EH (cell line): ENCODE data around the gene LIPA.
"Not testable (repeated sequence)": the region's sequence is repeated elsewhere in the genome, so short reads cannot be mapped to it uniquely, and the experiment has no call there.

Experiments used
- DNase-seq: peaks from one replicate; pipeline ENCODE4 v3.0.0-alpha.2; 2015; ENCODE audit warnings: low read depth

Gene LIPA

GRCh38 chr10:89251409-89252224 lies at the start of gene LIPA:
LIPA (minus strand) TSS chr10:89251775; CDS start chr10:89247648, 4,127 bp downstream.
- DNase-seq = peak; percentile 99

- DNase-seq = peak; percentile 56
Observed at GRCh38 chr10:89301232-89301631, 49.7 kb upstream of the LIPA start.

- no peak for DNase-seq
Observed at GRCh38 chr10:89299031-89299430, 47.5 kb upstream of the LIPA start.

DNA sequence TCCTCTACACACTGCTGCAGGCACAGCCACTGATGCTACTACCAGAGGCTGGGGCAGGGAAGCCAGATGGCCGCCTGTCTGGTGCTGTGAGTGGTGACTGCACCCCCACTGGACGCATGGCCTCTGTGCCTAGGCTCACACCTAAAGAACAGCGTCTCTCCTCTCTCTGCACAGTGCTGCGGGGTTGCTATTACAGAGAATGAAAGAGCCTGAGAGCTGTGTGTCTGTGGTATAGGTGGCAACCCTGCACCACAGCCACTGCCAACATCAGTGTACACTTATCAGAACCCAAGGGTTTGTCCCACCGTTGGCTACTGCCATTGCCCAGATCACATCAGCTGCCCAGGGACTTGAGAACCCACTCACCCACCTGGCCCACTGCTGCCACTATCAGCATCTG lies 46.2 kb upstream of the LIPA start:
- DNase-seq = no peak

DNA sequence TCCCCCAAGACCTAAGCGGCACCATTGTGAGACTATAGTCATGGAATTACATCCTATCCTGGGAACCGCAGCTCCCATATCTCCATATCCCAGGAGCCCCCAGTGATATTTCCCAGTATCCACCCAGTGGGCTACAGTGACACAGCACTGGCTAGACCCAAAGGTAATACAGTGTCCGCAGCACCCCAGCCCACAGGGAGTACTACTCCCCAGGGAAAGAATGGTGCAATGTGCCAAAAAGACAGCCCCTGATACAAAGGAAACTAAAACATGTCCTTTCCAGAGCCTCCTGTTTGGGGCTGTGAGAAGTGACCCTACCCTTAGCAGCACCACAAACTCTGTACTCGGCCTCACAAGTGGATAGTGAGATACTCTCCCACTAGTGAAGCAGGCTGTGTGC lies 45.8 kb upstream of the LIPA start:
- DNase-seq = no peak

GRCh38 chr10:89296220-89296648 lies 44.7 kb upstream of the LIPA start:
- DNase-seq = peak; percentile 64

DNA sequence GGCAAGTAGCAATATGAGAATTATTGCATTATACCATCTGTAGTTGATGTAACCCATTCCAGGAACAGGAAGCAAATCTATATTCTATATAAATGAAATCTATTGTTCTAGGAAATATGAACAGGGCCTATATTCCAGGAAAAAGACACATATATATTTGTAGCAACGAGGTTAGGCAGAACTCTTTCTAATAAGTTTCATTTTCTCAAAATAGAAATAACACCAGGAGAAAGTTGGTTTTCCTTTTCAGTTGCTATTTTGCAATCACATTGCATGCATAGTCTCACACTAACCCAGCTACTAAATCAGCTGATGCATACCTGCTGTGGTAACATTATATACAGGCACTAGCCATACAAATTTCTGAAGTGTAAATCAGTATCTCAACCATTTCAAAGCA lies 44.0 kb upstream of the LIPA start:
- DNase-seq = peak; percentile 82

DNA sequence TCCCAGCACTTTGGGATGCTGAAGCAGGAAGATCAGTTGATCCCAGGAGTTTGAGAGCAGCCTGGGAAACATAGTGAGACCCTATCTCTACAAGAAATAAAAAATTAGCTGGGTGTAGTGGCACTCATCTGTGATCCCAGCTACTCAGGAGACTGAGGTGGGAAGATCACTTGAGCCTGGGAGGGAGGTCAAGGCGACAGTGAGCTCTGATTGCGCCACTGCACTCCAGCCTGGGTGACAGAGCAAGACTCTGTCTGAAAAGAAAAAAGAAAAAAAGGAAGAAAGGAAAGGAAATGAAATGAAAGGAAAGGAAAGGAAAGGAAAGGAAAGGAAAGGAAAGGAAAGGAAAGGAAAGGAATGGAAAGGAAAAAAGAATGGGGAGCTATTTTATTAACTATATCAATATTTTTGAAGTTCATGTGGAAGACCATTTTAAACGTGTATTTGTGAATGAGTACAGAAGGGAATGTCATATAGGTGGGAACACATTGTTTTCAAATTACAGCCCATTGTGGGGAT lies 43.2 kb upstream of the LIPA start:
- DNase-seq = no peak

- DNase-seq = peak; percentile 89
Observed at GRCh38 chr10:89285303-89285702, 33.7 kb upstream of the LIPA start.

DNA sequence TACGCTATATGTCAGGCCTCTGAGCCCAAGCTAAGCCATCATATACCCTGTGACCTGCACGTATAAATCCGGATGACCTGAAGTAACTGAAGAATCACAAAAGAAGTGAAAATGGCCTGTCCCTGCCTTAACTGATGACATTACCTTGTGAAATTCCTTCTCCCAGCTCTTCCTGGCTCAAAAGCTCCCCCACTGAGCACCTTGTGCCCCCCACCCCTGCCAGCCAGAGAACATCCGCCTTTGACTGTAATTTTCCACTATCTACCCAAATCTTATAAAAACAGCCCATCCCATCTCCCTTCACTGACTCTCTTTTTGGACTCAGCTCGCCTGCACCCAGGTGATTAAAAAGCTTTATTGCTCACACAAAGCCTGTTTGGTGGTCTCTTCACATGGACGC lies 33.1 kb upstream of the LIPA start:
- DNase-seq = not testable (repeated sequence)

DNA sequence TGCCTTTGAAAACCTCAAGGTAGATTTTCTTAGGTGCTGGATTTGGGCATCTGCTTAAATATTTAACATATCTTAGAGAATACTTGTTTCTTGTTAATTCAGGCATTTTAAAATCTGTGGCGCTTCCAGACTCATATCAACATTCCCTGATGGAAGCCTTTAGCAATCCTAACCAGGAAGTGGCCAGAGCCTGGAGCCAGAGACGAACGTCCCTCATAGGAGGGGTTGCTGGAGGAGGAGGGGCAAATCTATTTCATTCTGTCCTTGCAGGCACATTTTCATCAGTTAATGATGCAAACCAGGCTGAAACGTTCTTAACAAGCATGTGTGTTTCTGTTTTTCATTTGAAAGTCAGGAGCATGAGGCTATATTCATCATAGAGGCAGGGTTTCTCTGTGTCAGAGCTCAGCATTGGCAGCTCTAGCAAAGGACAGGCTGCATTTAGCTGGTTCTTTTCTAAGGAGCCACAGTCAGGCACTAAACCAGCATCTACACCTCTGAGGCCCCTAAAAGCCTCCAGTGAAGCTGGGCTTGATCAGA lies 32.4 kb upstream of the LIPA start:
- DNase-seq = peak; percentile 96

- DNase-seq = peak; percentile 84
Observed at GRCh38 chr10:89283025-89283935, 31.7 kb upstream of the LIPA start.

- peak; percentile 65 for DNase-seq
Observed at GRCh38 chr10:89281606-89282395, 30.2 kb upstream of the LIPA start.

GRCh38 chr10:89280508-89280907 lies 28.9 kb upstream of the LIPA start:
- DNase-seq = peak; percentile 80

DNA sequence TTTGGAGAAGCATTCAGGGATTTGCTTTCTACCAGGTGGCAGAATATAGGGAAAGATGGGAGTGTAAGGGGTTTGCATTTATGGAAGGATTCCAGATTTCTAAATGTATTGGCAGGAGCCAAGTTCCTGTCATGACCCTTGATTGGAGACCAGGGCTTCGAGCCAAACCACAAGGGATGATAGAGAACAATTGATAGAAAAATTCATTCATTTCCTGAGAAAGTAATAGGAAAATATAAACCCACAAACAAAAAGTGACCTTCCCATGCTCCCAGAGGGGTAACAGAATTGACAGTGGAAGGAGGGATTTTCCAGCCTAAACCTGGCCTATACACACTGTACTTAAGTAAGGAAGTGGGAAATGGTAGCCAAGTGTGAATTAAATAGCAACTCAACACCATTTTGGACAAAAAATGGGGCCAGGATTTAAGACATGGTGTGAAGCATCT lies 27.9 kb upstream of the LIPA start:
- DNase-seq = peak; percentile 54

DNA sequence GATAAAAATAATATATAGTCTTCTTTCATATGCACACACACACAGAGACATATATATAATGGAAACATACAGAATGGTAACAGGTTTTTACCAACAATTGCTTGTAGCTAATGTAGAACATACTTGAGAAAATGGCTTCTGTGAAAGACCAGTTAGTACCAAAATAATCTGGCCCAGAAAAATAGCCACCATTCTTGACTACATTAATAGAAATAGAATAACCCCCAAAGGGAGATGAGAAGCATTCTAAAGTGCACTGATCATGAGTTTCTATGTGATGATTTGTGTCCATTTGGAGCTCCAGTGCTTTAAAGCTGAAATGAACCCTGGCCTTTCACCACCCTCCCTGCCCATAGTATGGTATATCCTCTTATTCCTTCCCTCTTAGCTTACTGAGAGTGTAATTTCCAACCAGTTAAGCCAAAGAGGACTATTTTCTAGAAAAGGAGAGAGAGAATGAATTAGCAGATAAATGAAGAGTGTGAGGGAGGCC lies 27.4 kb upstream of the LIPA start:
- no peak for DNase-seq

DNA sequence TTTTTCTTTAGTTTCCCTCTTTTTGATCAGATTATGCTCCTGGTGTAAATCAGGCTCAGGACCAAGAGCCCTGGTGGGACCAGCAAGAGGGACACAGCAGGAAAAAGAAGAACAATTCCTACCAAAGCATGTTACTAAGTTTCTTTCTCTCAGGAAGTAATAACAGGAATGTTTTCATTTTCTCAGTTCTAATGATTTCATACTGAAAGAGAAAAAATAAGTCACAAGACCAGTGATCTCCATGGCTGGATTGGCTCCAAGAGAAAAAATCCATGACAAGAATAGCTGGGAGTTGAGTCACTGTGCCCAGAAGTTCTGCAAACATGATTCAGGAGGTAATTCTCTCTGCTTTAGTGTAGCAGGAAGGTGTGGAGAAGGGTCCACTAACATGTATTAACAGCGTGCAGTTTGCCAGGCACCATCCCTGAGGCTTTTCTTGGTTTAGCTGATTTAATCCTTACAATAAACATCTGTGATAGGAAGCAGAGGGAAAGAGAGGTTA lies 26.5 kb upstream of the LIPA start:
- peak; percentile 98 for DNase-seq

DNA sequence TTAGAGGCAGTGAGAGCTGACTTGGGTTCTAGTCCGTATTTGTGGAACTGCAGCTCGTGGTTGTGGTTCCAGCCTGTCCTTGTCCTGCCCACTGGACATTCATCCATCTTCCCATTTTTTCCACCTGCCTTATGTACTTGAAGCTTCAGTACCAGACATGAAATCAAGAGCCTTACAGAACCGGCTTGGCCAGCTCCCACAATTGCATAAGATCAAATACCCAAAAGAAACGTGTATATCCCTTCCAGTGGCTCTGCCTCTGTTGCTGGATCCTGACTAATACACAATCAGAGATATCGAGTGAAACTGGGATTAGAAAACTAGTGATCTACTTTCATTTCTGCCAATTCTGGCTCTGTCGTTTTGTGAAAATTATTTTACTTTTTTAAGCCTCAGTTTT lies 23.8 kb upstream of the LIPA start:
- no peak for DNase-seq

DNA sequence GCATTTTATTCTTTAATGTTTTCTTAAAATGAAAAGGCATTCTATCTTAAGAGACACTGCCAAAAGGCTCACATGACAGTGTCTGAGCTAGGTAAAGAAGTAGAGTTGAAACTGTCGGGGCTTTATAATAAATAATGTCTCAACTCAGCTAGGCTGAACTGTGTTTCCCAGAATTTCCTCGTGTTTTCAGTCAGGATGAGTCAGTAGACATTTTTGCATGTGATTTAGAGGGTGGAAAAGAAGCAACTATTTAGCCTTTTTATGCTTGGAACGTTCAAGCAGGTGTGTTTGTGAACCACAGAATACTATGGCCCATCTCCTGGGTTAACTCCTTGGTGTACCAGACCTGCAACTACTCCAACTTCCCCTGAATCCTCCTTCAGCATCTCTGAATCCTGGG lies 23.4 kb upstream of the LIPA start:
- peak; percentile 80 for DNase-seq

DNA sequence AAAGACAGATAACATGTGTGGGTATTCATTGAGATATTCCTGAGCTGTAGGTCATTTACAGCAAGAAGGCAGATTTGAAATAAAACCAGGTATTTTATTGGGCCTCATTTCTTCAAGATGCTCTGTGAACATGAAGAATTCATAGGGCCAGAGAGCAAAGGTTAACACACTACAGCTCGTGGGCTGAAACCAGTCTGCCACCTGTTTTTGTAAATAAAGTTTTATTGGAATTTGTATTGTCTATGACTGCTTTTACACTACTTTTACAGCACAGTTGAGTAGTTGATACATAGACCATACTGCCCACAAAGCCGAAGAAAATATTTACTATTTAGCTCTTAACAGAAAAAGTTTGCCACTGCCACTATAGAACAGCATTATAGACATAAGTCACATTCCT lies 22.1 kb upstream of the LIPA start:
- DNase-seq = no peak

GRCh38 chr10:89271532-89271931 lies 20.0 kb upstream of the LIPA start:
- DNase-seq = no peak
